ENCODE measurements around the gene ADGRG7. TPM values are rescaled to one million over a fixed set of nuclear protein-coding genes. Genes with fewer than 3 reads are reported as not detected.
"Not testable (repeated sequence)": the region's sequence is repeated elsewhere in the genome, so short reads cannot be mapped to it uniquely, and the experiment has no call there.

Gene ADGRG7
- total and polyA plus RNA-seq, 2 donors (not counting 1 experiment from before 2014, with no cell fraction given): not detected

DNA sequence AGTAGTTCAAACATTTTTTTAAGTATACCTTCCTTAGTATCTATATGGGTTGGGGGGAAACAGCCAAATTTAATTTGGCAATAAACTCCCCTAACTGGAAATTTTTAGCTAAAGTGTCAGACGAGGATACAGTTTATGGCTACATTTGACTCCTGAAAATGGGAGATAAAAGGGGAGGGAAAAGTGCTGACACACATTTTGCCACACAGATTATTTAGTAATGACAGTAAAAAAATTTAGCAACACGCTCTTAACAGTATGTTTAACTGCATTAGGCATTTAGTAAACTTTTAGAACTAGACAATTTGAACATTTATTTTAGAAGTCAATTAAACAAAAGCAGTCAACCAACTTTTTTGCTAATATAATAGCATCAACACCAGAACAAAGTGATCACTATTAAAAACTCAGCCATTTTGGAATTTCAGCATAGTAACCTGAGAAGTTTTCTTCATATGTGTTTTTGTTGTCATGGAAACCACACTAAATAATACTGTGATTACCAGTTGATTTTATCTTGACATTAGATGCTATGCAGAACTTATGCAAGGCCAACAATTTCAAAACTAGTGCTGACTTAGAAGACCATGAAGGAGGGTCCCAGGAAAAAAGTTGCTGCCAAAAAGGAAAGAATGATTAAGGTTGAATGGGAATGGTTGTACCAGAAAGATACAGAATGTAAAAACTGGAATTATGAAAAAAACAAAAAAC is 52.9 kb downstream of the ADGRG7 start:
- H3K27ac ChIP-seq (ENCODE audit: low read length in 2 of 2): no peak overlapping the region
- no peak overlapping the region for H3K9ac ChIP-seq (ENCODE audit: low read length)
- ChIA-PET POLR2A (no interaction called here), CTCF (no interaction called here)
- Mint-ChIP-seq H3K9me3 (ENCODE audit: insufficient read depth) (no peaks in the 10 kb centered on the region), H3K27ac (no peak overlapping the region), H3K27me3 (peaks cover 22% of the 10 kb centered on the region), H3K4me1 (no peaks in the 10 kb centered on the region), H3K4me3 (no peak overlapping the region)
- no peak overlapping the region for H2AFZ ChIP-seq (ENCODE audit: insufficient read depth, low read depth, low read length, poor library complexity, severe bottlenecking)
- H3K4me1 ChIP-seq (ENCODE audit: control insufficient read depth in 2 of 2, insufficient read depth in 2 of 2, low read length in 2 of 2): no peaks in the 10 kb centered on the region
- H3K4me2 ChIP-seq (replicated peaks; ENCODE audit: low read depth, low read length, poor library complexity, severe bottlenecking): no peak overlapping the region
- intact Hi-C loops (cut with micrococcal nuclease): no loop called here
- TF ChIP-seq, protein P1, sequence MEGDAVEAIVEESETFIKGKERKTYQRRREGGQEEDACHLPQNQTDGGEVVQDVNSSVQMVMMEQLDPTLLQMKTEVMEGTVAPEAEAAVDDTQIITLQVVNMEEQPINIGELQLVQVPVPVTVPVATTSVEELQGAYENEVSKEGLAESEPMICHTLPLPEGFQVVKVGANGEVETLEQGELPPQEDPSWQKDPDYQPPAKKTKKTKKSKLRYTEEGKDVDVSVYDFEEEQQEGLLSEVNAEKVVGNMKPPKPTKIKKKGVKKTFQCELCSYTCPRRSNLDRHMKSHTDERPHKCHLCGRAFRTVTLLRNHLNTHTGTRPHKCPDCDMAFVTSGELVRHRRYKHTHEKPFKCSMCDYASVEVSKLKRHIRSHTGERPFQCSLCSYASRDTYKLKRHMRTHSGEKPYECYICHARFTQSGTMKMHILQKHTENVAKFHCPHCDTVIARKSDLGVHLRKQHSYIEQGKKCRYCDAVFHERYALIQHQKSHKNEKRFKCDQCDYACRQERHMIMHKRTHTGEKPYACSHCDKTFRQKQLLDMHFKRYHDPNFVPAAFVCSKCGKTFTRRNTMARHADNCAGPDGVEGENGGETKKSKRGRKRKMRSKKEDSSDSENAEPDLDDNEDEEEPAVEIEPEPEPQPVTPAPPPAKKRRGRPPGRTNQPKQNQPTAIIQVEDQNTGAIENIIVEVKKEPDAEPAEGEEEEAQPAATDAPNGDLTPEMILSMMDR (IDR thresholded peaks at IDR 0.05): no peak
- no peak for TF ChIP-seq EZH2 (IDR thresholded peaks at IDR 0.05; ENCODE audit: borderline replicate concordance, insufficient read depth, low read depth, low read length, poor library complexity, severe bottlenecking)
- H3K36me3 ChIP-seq (replicated peaks in 1 of 2; ENCODE audit: control extremely low read depth in 1 of 2, control insufficient read depth in 1 of 2, extremely low read depth in 1 of 2, insufficient read depth in 2 of 2, low read length in 1 of 2): no peaks in the 10 kb centered on the region
- no peaks in the 10 kb centered on the region for H3K9me3 ChIP-seq (ENCODE audit: control extremely low read depth in 1 of 3, control insufficient read depth in 2 of 3, insufficient read depth in 1 of 3, low read length in 2 of 3)
- H4K20me1 ChIP-seq (ENCODE audit: control insufficient read depth, insufficient read depth, low read length, poor library complexity, severe bottlenecking): no peaks in the 10 kb centered on the region
- no peak for DNase-seq
- H3K4me3 ChIP-seq (ENCODE audit: control extremely low read depth in 1 of 5, extremely low read depth in 1 of 5, insufficient read depth in 1 of 5, low read depth in 2 of 5, low read length in 4 of 5): no peak overlapping the region
- peaks cover 0 to 3% (median 0%) of the 10 kb centered on the region in 4 experiments for H3K27me3 ChIP-seq (replicated peaks in 1 of 4; ENCODE audit: control extremely low read depth in 1 of 4, control insufficient read depth in 3 of 4, insufficient read depth in 4 of 4, low read length in 3 of 4)
- WGBS (ENCODE audit: insufficient coverage): no CpG with 5 or more reads among the region's 2 CpGs
- H3K79me2 ChIP-seq (ENCODE audit: control insufficient read depth, insufficient read depth, low read length): no peaks in the 10 kb centered on the region
- ATAC-seq (ENCODE audit: low read depth): no peak

DNA sequence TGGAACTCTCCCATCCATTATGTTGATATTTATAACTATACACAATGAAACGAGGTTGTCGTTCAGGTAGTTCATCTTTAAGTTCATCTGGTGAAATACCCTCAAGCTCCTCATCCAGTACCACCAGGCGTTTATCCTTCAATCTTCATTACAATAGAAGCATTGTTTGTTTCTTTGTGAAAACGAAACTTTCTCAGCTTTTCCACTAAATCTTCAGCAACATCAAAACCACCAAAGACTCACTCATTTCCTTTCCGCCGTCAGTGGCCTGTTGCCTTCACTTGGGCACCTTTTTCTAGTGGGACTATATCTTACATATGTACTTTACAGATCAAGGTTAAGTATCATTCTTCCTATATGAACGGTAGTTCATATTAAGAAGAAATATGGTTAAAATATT is 55.8 kb downstream of the ADGRG7 start:
- Mint-ChIP-seq H3K9me3 (ENCODE audit: insufficient read depth) (peaks cover 4% of the 10 kb centered on the region), H3K4me1 (no peaks in the 10 kb centered on the region), H3K4me3 (no peak overlapping the region), H3K27me3 (peaks cover 12% of the 10 kb centered on the region), H3K27ac (no peak overlapping the region)
- TF ChIP-seq EZH2 (IDR thresholded peaks at IDR 0.05; ENCODE audit: borderline replicate concordance, insufficient read depth, low read depth, low read length, poor library complexity, severe bottlenecking): no peak
- TF ChIP-seq, protein P1 (IDR thresholded peaks at IDR 0.05): no peak
- no peak overlapping the region for H3K4me3 ChIP-seq (ENCODE audit: control extremely low read depth in 1 of 5, extremely low read depth in 1 of 5, insufficient read depth in 1 of 5, low read depth in 2 of 5, low read length in 4 of 5)
- DNase-seq: no peak
- intact Hi-C loops (cut with micrococcal nuclease): no loop called here
- H3K4me2 ChIP-seq (replicated peaks; ENCODE audit: low read depth, low read length, poor library complexity, severe bottlenecking): no peak overlapping the region
- WGBS (ENCODE audit: insufficient coverage): 40% methylated on average over 3 of the region's 7 CpGs
- H3K27ac ChIP-seq (ENCODE audit: low read length in 2 of 2): no peak overlapping the region
- H3K4me1 ChIP-seq (ENCODE audit: control insufficient read depth in 2 of 2, insufficient read depth in 2 of 2, low read length in 2 of 2): no peaks in the 10 kb centered on the region
- no peak overlapping the region for H3K9ac ChIP-seq (ENCODE audit: low read length)
- ChIA-PET POLR2A (no interaction called here), CTCF (no interaction called here)
- no peaks in the 10 kb centered on the region for H4K20me1 ChIP-seq (ENCODE audit: control insufficient read depth, insufficient read depth, low read length, poor library complexity, severe bottlenecking)
- peak overlapping the region; percentile 22 for H2AFZ ChIP-seq (ENCODE audit: insufficient read depth, low read depth, low read length, poor library complexity, severe bottlenecking)
- no peak for ATAC-seq (ENCODE audit: low read depth)
- no peaks in the 10 kb centered on the region for H3K36me3 ChIP-seq (replicated peaks in 1 of 2; ENCODE audit: control extremely low read depth in 1 of 2, control insufficient read depth in 1 of 2, extremely low read depth in 1 of 2, insufficient read depth in 2 of 2, low read length in 1 of 2)
- no peaks in the 10 kb centered on the region for H3K27me3 ChIP-seq (replicated peaks in 1 of 4; ENCODE audit: control extremely low read depth in 1 of 4, control insufficient read depth in 3 of 4, insufficient read depth in 4 of 4, low read length in 3 of 4)
- H3K79me2 ChIP-seq (ENCODE audit: control insufficient read depth, insufficient read depth, low read length): no peaks in the 10 kb centered on the region
- peaks cover 0 to 9% (median 0%) of the 10 kb centered on the region in 3 donors for H3K9me3 ChIP-seq (ENCODE audit: control extremely low read depth in 1 of 3, control insufficient read depth in 2 of 3, insufficient read depth in 1 of 3, low read length in 2 of 3)

GRCh38 chr3:100666699-100667098 is 57.3 kb downstream of the ADGRG7 start:
- H3K9ac ChIP-seq (ENCODE audit: low read length); H3K4me3 ChIP-seq (ENCODE audit: control extremely low read depth in 1 of 5, extremely low read depth in 1 of 5, insufficient read depth in 1 of 5, low read depth in 2 of 5, low read length in 4 of 5); H2AFZ ChIP-seq (ENCODE audit: insufficient read depth, low read depth, low read length, poor library complexity, severe bottlenecking); intact Hi-C loops (cut with micrococcal nuclease); H3K4me3 Mint-ChIP-seq; H3K27me3 Mint-ChIP-seq; H3K27me3 ChIP-seq (replicated peaks in 1 of 4; ENCODE audit: control extremely low read depth in 1 of 4, control insufficient read depth in 3 of 4, insufficient read depth in 4 of 4, low read length in 3 of 4); CTCF ChIA-PET; H3K4me1 Mint-ChIP-seq; H3K4me1 ChIP-seq (ENCODE audit: control insufficient read depth in 2 of 2, insufficient read depth in 2 of 2, low read length in 2 of 2); H3K27ac Mint-ChIP-seq; POLR2A ChIA-PET; H4K20me1 ChIP-seq (ENCODE audit: control insufficient read depth, insufficient read depth, low read length, poor library complexity, severe bottlenecking); H3K9me3 ChIP-seq (ENCODE audit: control extremely low read depth in 1 of 3, control insufficient read depth in 2 of 3, insufficient read depth in 1 of 3, low read length in 2 of 3); H3K36me3 ChIP-seq (replicated peaks in 1 of 2; ENCODE audit: control extremely low read depth in 1 of 2, control insufficient read depth in 1 of 2, extremely low read depth in 1 of 2, insufficient read depth in 2 of 2, low read length in 1 of 2); H3K27ac ChIP-seq (ENCODE audit: low read length in 2 of 2); H3K4me2 ChIP-seq (replicated peaks; ENCODE audit: low read depth, low read length, poor library complexity, severe bottlenecking); DNase-seq; H3K79me2 ChIP-seq (ENCODE audit: control insufficient read depth, insufficient read depth, low read length); ATAC-seq (ENCODE audit: low read depth): not testable (repeated sequence)
- H3K9me3 Mint-ChIP-seq (ENCODE audit: insufficient read depth): peaks cover 14% of the 10 kb centered on the region
- no CpG with 5 or more reads among the region's 6 CpGs for WGBS (ENCODE audit: insufficient coverage)
